Astrocyte (in vitro differentiated cells and primary cell): ENCODE results near the gene OR2A2. TPM values are rescaled to one million over a fixed set of nuclear protein-coding genes. Genes with fewer than 3 reads are reported as not detected.
A peak's percentile ranks its signal among the peaks of the same experiment; 100 is the strongest.
"Not testable (repeated sequence)": the region's sequence is repeated elsewhere in the genome, so short reads cannot be mapped to it uniquely, and the experiment has no call there.

Experiments used
- DNase-seq: peaks from one replicate; pipeline ENCODE4 v3.0.0-alpha.2; 2010; ENCODE audit warnings: low read depth
- FAIRE-seq: peaks from 2 replicates; lab custom pipeline; 2011; peaks lifted over from hg19 to GRCh38; lab: Jason Lieb, UNC
- H2AFZ ChIP-seq: 2 replicates; pipeline ENCODE4 v1.6.0; 2012; ENCODE audit warnings: low read depth, low read length, inconsistent platforms
- H3K27ac ChIP-seq: 2 replicates; pipeline ENCODE4 v1.5.1; 2011; ENCODE audit warnings: low read depth, low read length, inconsistent platforms
- H3K27me3 ChIP-seq: 2 replicates; pipeline ENCODE4 v1.6.0; 2011; ENCODE audit warnings: low read length, inconsistent platforms; ENCODE audit not compliant: insufficient read depth
- H3K36me3 ChIP-seq: 2 replicates; pipeline ENCODE4 v1.5.1; 2011; ENCODE audit warnings: low read length, inconsistent platforms; ENCODE audit not compliant: insufficient read depth
- H3K4me1 ChIP-seq: 2 replicates; pipeline ENCODE4 v1.5.1; 2011; ENCODE audit warnings: low read length, inconsistent platforms; ENCODE audit not compliant: insufficient read depth
- H3K4me2 ChIP-seq: 2 replicates; pipeline ENCODE4 v1.6.0; 2012; ENCODE audit warnings: low read length, inconsistent platforms
- H3K4me3 ChIP-seq: 2 replicates; pipeline ENCODE4 v1.5.1; 2011; ENCODE audit warnings: low read depth, mild to moderate bottlenecking, low read length, inconsistent platforms; ENCODE audit not compliant: insufficient read depth
- H3K79me2 ChIP-seq: 2 replicates; pipeline ENCODE4 v1.6.0; 2012; ENCODE audit warnings: mild to moderate bottlenecking, low read length, inconsistent platforms; ENCODE audit not compliant: insufficient read depth
- H3K9ac ChIP-seq: 2 replicates; pipeline ENCODE4 v1.6.0; 2012; ENCODE audit warnings: mild to moderate bottlenecking, low read length, inconsistent platforms
- H3K9me3 ChIP-seq: 2 replicates; pipeline ENCODE4 v1.5.1; 2012; ENCODE audit warnings: low read depth, mild to moderate bottlenecking, low read length, inconsistent platforms; ENCODE audit not compliant: insufficient read depth
- H4K20me1 ChIP-seq: 2 replicates; pipeline ENCODE4 v1.6.0; 2012; ENCODE audit warnings: low read length, inconsistent platforms; ENCODE audit not compliant: insufficient read depth
- H3K27ac Mint-ChIP-seq: one replicate; pipeline ENCODE4 v1.8.0; 2021; ENCODE audit warnings: mild to moderate bottlenecking, mixed read lengths; ENCODE audit not compliant: unreplicated experiment
- H3K27me3 Mint-ChIP-seq: one replicate; pipeline ENCODE4 v1.8.0; 2021; ENCODE audit warnings: low read depth, mixed read lengths; ENCODE audit not compliant: unreplicated experiment
- H3K36me3 Mint-ChIP-seq: one replicate; pipeline ENCODE4 v1.8.0; 2021; ENCODE audit warnings: low read depth, mixed read lengths; ENCODE audit not compliant: unreplicated experiment
- H3K4me1 Mint-ChIP-seq: one replicate; pipeline ENCODE4 v1.8.0; 2021; ENCODE audit warnings: low read depth, mixed read lengths; ENCODE audit not compliant: unreplicated experiment
- H3K4me3 Mint-ChIP-seq: one replicate; pipeline ENCODE4 v1.8.0; 2021; ENCODE audit warnings: mild to moderate bottlenecking, moderate library complexity, mixed read lengths; ENCODE audit not compliant: unreplicated experiment
- H3K9me3 Mint-ChIP-seq: one replicate; pipeline ENCODE4 v1.8.0; 2021; ENCODE audit warnings: mild to moderate bottlenecking, mixed read lengths; ENCODE audit not compliant: unreplicated experiment
- CTCF ChIP-seq: IDR thresholded peaks from 2 replicates; pipeline ENCODE4 v1.5.1; 2011; ENCODE audit warnings: low read depth, mild to moderate bottlenecking, inconsistent platforms, low read length, moderate library complexity; ENCODE audit not compliant: insufficient read depth
- EZH2 ChIP-seq: IDR thresholded peaks from 2 replicates; pipeline ENCODE4 v1.6.1; 2012; ENCODE audit warnings: mild to moderate bottlenecking, low read length, inconsistent platforms; ENCODE audit not compliant: insufficient read depth
- total RNA-seq: library from RNA; stranded (reverse); gene quantifications from 2 replicates; pipeline ENCODE4 v1.2.1, GENCODE V29; 2021

Gene OR2A2
- total RNA-seq, 1 donor from 2014 or later, result not detected

- H3K4me2 ChIP-seq, result no peak overlapping the region
- H3K4me1 Mint-ChIP-seq, result no peaks in the 10 kb centered on the region
- no peaks in the 10 kb centered on the region for H3K27me3 ChIP-seq
- FAIRE-seq (no peak), DNase-seq (no peak)
- no peak overlapping the region for H3K4me3 ChIP-seq
- H3K4me3 Mint-ChIP-seq, result no peak overlapping the region
- no peak overlapping the region for H3K27ac ChIP-seq
- H3K9me3 Mint-ChIP-seq, result peaks cover 4% of the 10 kb centered on the region
- no peaks in the 10 kb centered on the region for H3K79me2 ChIP-seq
- TF ChIP-seq EZH2, result no peak
- H2AFZ ChIP-seq, result no peak overlapping the region
- H3K4me1 ChIP-seq, result no peaks in the 10 kb centered on the region
- H3K9me3 ChIP-seq, result no peaks in the 10 kb centered on the region
- H3K27ac Mint-ChIP-seq, result peak overlapping the region; percentile 27
- H3K36me3 Mint-ChIP-seq, result no peaks in the 10 kb centered on the region
- no peaks in the 10 kb centered on the region for H3K36me3 ChIP-seq
- H3K9ac ChIP-seq, result no peak overlapping the region
- no peaks in the 10 kb centered on the region for H3K27me3 Mint-ChIP-seq
- H4K20me1 ChIP-seq, result no peaks in the 10 kb centered on the region
These were observed 9.0 kb downstream of the OR2A2 start for GRCh38 chr7:144118341-144118740.

- Mint-ChIP-seq H3K4me1 (no peaks in the 10 kb centered on the region), H3K36me3 (no peaks in the 10 kb centered on the region), H3K4me3 (no peak within 1 kb of the TSS), H3K27me3 (no peaks in the 10 kb centered on the region), H3K9me3 (peaks cover 4% of the 10 kb centered on the region), H3K27ac (no peak within 1 kb of the TSS)
- H3K27me3 ChIP-seq, result no peaks in the 10 kb centered on the region
- H2AFZ ChIP-seq, result no peak within 1 kb of the TSS
- H3K9me3 ChIP-seq, result no peaks in the 10 kb centered on the region
- TF ChIP-seq CTCF (no peak), EZH2 (no peak)
- FAIRE-seq (no peak), DNase-seq (no peak)
- no peak within 1 kb of the TSS for H3K4me3 ChIP-seq
- no peaks in the 10 kb centered on the region for H4K20me1 ChIP-seq
- H3K79me2 ChIP-seq, result no peaks in the 10 kb centered on the region
- no peaks in the 10 kb centered on the region for H3K36me3 ChIP-seq
- no peak within 1 kb of the TSS for H3K9ac ChIP-seq
- no peaks in the 10 kb centered on the region for H3K4me1 ChIP-seq
- H3K27ac ChIP-seq, result no peak within 1 kb of the TSS
- no peak within 1 kb of the TSS for H3K4me2 ChIP-seq
These were observed 13.5 kb downstream of the OR2A2 start, which contains the start of gene OR2A14 for GRCh38 chr7:144122876-144123275. Gene OR2A14, plus strand, starts transcription at chr7:144123176. Its CDS starts 5,937 bp downstream, at chr7:144129113.

- Histone ChIP-seq H2AFZ (no peak overlapping the region), H3K27ac (no peak overlapping the region), H3K4me1 (no peaks in the 10 kb centered on the region), H3K4me2 (no peak overlapping the region), H3K79me2 (no peaks in the 10 kb centered on the region), H3K4me3 (no peak overlapping the region), H3K36me3 (no peaks in the 10 kb centered on the region), H4K20me1 (no peaks in the 10 kb centered on the region), H3K9me3 (no peaks in the 10 kb centered on the region), H3K27me3 (no peaks in the 10 kb centered on the region), H3K9ac (no peak overlapping the region)
- H3K4me3 Mint-ChIP-seq, result no peak overlapping the region
- peak; percentile 42 for DNase-seq
- peaks cover 3% of the 10 kb centered on the region for H3K27me3 Mint-ChIP-seq
- H3K4me1 Mint-ChIP-seq, result no peaks in the 10 kb centered on the region
- no peaks in the 10 kb centered on the region for H3K36me3 Mint-ChIP-seq
- TF ChIP-seq EZH2, result no peak
- peak; percentile 67 for TF ChIP-seq CTCF
- H3K27ac Mint-ChIP-seq, result no peak overlapping the region
- FAIRE-seq, result no peak
- no peaks in the 10 kb centered on the region for H3K9me3 Mint-ChIP-seq
These were observed 18.4 kb downstream of the OR2A2 start for GRCh38 chr7:144127714-144128334.

- not testable (repeated sequence) for H3K27me3 ChIP-seq, H3K36me3 Mint-ChIP-seq, H3K4me1 Mint-ChIP-seq, H2AFZ ChIP-seq, H3K27ac ChIP-seq, DNase-seq, H3K4me3 Mint-ChIP-seq, H3K9me3 ChIP-seq, H4K20me1 ChIP-seq, H3K27me3 Mint-ChIP-seq, H3K79me2 ChIP-seq, H3K27ac Mint-ChIP-seq, H3K4me1 ChIP-seq, H3K4me2 ChIP-seq, H3K4me3 ChIP-seq, H3K9ac ChIP-seq, H3K9me3 Mint-ChIP-seq, H3K36me3 ChIP-seq, FAIRE-seq
These were observed 20.2 kb downstream of the OR2A2 start for GRCh38 chr7:144129601-144130000.
